T-helper 2 cell treated with Interferon-gamma antibody and Interleukin-4, amounts not matched to agents 5 μg/mL and 100 μg/mL, for 36 hours (primary cell): ENCODE measurements around the gene RHOG.
A peak's percentile ranks its signal among the peaks of the same experiment; 100 is the strongest.
"Not testable (repeated sequence)": the region's sequence is repeated elsewhere in the genome, so short reads cannot be mapped to it uniquely, and the experiment has no call there.

Experiments used
- DNase-seq: peaks from one replicate; pipeline ENCODE4 v3.0.0; 2021; ENCODE audit warnings: low spot score
- H3K27ac Mint-ChIP-seq: one replicate; pipeline ENCODE4 v1.8.0; 2021; ENCODE audit warnings: mild to moderate bottlenecking, mixed read lengths
- H3K27me3 Mint-ChIP-seq: one replicate; pipeline ENCODE4 v1.8.0; 2021; ENCODE audit warnings: low read depth, mixed read lengths
- H3K36me3 Mint-ChIP-seq: one replicate; pipeline ENCODE4 v1.8.0; 2021; ENCODE audit warnings: low read depth, mixed read lengths
- H3K4me1 Mint-ChIP-seq: one replicate; pipeline ENCODE4 v1.8.0; 2021; ENCODE audit warnings: low read depth, mixed read lengths
- H3K4me3 Mint-ChIP-seq: one replicate; pipeline ENCODE4 v1.8.0; 2022; ENCODE audit warnings: mild to moderate bottlenecking, moderate library complexity, mixed read lengths
- H3K9me3 Mint-ChIP-seq: one replicate; pipeline ENCODE4 v1.8.0; 2021; ENCODE audit warnings: mixed read lengths

RHOG gene

DNA sequence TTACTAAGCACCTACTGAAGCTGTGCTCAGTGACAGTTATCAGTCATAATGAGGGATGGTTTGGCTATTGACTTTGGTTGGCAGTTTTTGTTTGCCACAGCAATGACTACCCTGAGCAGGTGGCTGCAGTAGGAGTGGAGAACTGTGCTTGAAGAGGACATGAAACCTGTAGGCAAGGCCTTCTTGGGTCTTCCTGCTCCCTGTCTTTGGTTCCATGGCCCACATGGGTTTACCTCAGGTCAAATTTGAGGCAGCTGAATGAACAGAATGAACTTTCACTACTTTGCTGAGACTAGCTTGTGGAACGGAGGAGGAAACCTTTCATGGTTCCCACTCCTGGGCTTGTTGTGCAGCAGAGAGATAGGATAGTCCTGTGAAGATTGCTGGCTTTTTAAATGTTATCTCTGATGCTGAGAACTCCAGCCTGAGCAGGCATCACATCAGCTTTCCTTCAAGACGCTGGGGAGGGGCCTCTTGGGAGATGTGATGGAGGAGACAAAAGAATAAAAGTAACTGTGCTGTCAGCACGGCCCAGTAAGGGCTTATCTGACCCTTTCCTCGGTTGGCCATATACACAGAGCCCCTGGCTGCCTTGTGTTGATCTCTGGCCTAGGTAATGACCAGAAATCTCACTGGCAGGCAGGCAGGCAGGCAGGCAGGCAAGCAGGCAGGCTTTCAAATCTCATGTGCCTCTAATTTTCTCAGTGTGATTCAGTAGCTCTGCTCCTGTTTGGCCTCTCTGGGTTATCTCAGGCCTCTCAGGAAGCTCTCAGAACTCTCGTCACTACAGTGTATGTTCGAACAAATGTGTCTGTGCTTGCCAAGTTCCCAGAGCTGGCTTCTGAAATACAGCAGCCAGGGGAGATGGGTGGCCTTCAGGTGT is 26.7 kb upstream of the RHOG start:
- Mint-ChIP-seq H3K4me3 (peak overlapping the region; percentile 39), H3K9me3 (no peaks in the 10 kb centered on the region), H3K27ac (peak overlapping the region; percentile 47), H3K4me1 (peaks cover 69% of the 10 kb centered on the region), H3K27me3 (no peaks in the 10 kb centered on the region), H3K36me3 (peaks cover 21% of the 10 kb centered on the region)
- DNase-seq: peak; percentile 40

DNA sequence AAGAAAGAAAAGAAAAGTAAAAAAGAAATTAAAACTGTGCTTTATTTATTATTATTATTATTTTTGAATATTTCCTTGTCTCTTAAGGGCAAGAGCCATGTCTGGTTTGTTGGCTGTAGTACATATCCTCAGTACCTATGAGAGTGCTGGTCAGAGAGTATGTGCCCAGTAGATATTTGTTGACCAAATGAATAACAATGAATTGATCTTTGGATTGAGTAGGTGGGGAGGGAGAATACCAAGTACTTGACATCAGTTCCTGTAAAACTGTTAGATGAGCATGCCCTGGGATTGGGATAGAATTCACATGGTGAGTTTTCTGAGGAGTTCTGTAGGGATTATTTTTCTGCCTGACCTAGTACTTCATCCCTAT is 26.1 kb upstream of the RHOG start:
- no peaks in the 10 kb centered on the region for H3K27me3 Mint-ChIP-seq
- peak overlapping the region; percentile 39 for H3K4me3 Mint-ChIP-seq
- H3K4me1 Mint-ChIP-seq: peaks cover 70% of the 10 kb centered on the region
- H3K27ac Mint-ChIP-seq: peak overlapping the region; percentile 47
- peaks cover 21% of the 10 kb centered on the region for H3K36me3 Mint-ChIP-seq
- no peak for DNase-seq
- H3K9me3 Mint-ChIP-seq: no peaks in the 10 kb centered on the region

DNA sequence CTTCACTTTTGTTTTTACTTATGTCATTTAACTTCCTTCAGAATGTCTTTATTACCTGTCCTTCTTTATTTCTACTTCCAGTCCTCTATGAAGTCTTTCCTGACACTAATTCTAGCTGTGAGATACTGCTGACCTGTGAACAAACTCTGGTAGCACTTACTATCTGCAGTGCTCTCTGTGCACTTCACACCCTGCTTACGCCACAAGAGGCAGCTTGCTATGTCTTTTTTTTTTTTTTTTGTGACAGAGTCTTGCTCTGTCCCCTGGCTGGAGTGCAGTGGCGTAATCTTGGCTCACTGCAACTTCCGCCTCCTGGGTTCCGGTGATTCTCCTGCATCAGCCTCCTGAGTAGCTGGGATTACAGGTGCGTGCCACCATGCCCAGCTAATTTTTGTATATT is 25.4 kb upstream of the RHOG start:
- H3K4me3 Mint-ChIP-seq: peak overlapping the region; percentile 28
- H3K27me3 Mint-ChIP-seq: no peaks in the 10 kb centered on the region
- no peak for DNase-seq
- H3K36me3 Mint-ChIP-seq: peaks cover 19% of the 10 kb centered on the region
- H3K27ac Mint-ChIP-seq: peak overlapping the region; percentile 47
- no peaks in the 10 kb centered on the region for H3K9me3 Mint-ChIP-seq
- H3K4me1 Mint-ChIP-seq: peaks cover 69% of the 10 kb centered on the region

DNA sequence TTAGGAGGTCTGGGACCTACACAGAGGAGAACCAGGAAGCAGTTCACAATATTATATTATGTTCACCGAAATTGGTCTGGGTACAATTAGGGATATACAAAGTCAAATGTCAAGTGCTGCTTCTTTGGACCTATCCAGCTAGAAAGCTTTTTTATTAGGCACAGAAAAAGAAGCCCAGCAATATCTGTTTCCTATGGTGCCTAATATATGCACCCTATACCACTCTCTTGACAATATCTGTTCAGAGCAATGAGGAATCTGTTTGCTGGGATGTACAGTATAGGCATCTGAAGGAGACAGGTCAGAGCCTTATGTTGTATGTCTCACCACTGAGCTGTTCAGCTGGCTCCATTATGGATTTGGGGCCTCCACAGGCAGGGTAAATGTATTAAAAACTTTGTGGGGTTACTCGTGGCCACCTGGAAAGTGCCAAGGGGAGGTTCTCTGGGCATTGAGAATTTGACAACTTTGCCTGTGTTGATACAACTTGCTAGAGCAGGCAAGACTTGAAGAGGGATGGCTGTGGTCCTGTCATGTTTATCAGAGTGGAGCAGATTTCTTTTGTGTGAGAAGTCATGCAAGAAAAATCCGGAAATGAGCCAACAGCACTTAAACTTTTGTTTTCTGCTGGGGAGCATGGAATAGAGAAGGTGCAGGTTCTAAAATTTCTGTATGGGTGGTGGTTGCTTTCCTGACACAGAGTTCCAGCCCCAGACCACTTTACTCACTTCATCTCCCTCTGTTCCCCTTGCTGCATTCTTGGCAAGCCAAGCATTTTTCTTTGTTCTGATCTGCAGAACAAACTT is 24.8 kb upstream of the RHOG start:
- Mint-ChIP-seq H3K4me1 (peaks cover 70% of the 10 kb centered on the region), H3K27me3 (no peaks in the 10 kb centered on the region), H3K9me3 (no peaks in the 10 kb centered on the region), H3K36me3 (peaks cover 20% of the 10 kb centered on the region), H3K4me3 (peak overlapping the region; percentile 28), H3K27ac (peak overlapping the region; percentile 47)
- DNase-seq: no peak

DNA sequence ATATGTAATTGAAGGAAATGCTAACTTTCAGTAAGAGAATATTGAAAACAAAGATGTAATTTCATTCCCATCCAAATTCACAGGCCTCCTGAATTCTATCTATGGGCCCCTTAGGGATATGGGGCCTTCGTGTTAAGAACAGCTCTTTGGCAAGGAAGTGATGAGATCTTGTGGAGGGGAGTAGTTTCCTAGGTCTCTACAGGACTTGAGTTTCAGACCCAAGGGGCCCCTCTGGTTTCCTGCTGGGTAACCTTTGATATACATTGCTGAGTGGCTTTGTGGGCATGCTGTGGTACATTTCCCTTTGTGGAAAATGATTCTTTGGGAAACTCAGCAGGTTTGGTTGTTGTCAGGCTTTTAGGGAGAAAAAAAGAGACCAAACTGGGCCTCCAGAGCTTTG is 20.9 kb upstream of the RHOG start:
- peaks cover 27% of the 10 kb centered on the region for H3K36me3 Mint-ChIP-seq
- no peaks in the 10 kb centered on the region for H3K27me3 Mint-ChIP-seq
- peak overlapping the region; percentile 80 for H3K27ac Mint-ChIP-seq
- peak overlapping the region; percentile 83 for H3K4me3 Mint-ChIP-seq
- H3K4me1 Mint-ChIP-seq: peaks cover 74% of the 10 kb centered on the region
- peak; percentile 36 for DNase-seq
- no peaks in the 10 kb centered on the region for H3K9me3 Mint-ChIP-seq

DNA sequence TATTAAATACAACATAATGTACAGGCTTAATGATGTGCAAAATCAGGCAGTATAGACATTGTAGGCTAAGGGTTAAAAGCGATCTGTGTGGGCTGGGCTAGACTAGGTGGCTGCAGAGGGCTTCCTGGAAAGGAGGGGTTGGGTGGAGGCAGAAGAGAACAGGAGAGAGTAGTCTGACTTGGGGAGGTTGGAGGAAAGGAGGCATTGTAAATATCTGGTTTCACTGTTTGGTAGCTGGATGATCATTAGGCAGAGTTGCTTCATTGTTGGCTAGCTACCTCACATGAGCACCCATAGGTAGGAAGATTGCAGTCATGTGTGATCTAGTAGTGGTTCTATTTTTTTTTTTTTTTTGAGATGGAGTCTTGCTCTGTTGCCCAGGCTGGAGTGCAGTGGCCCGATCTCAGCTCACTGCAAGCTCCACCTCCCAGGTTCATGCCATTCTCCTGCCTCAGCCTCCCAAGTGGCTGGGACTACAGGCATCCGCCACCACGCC is 20.2 kb upstream of the RHOG start:
- not testable (repeated sequence) for H3K9me3 Mint-ChIP-seq, H3K27me3 Mint-ChIP-seq
- Mint-ChIP-seq H3K36me3 (peaks cover 28% of the 10 kb centered on the region), H3K4me3 (peak overlapping the region; percentile 83), H3K27ac (peak overlapping the region; percentile 87), H3K4me1 (peaks cover 69% of the 10 kb centered on the region)
- DNase-seq: peak; percentile 48

DNA sequence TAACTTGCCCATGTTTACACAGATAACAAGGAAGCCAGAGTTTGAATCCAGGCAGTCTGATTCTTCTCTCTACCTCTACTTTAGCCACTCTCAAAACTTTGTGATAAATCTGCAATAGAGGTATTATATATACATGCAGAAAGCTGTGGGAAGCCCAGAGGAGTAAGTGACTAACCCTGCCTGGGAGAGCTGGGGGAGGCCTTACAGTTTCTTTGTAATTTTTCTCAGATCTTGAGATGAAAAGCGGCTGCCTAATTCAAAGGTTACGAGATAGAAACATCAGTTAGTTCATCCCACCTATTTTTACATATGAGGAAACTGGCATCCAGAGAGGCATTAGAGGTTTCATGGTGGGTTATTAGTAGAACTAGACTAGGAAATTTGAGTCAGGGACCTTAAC is 19.6 kb upstream of the RHOG start:
- Mint-ChIP-seq H3K4me1 (peaks cover 64% of the 10 kb centered on the region), H3K36me3 (peaks cover 28% of the 10 kb centered on the region), H3K27ac (peak overlapping the region; percentile 69), H3K27me3 (no peaks in the 10 kb centered on the region), H3K4me3 (peak overlapping the region; percentile 83), H3K9me3 (no peaks in the 10 kb centered on the region)
- DNase-seq: peak; percentile 62

DNA sequence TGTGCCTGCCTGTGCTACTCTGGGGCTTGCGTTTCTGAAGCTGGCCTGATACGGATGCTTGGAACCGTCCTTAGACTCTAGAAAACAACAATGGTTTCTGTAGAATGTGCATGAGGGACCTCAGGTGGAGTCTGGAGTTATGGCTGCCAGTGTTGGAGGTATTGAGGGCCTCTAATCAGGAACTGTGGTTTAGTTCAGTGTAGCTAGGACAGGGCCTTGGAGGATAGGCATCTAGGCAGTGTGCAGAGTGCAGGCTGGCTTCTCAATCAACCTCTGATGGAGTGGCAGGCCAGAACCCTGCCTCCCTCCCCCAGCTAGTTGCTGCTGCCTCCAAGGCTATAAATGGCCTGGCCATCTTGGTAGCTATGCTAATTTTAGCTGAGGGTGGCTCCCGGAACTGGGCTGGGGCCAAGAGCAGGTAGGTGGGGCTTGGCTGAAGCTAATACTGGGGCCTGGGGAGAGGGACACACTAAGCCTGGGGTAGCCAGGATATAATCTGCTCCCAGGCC is 18.7 kb upstream of the RHOG start:
- H3K4me3 Mint-ChIP-seq: peak overlapping the region; percentile 83
- H3K9me3 Mint-ChIP-seq: no peaks in the 10 kb centered on the region
- H3K36me3 Mint-ChIP-seq: peaks cover 27% of the 10 kb centered on the region
- no peaks in the 10 kb centered on the region for H3K27me3 Mint-ChIP-seq
- peak; percentile 36 for DNase-seq
- H3K4me1 Mint-ChIP-seq: peaks cover 58% of the 10 kb centered on the region
- H3K27ac Mint-ChIP-seq: peak overlapping the region; percentile 69

DNA sequence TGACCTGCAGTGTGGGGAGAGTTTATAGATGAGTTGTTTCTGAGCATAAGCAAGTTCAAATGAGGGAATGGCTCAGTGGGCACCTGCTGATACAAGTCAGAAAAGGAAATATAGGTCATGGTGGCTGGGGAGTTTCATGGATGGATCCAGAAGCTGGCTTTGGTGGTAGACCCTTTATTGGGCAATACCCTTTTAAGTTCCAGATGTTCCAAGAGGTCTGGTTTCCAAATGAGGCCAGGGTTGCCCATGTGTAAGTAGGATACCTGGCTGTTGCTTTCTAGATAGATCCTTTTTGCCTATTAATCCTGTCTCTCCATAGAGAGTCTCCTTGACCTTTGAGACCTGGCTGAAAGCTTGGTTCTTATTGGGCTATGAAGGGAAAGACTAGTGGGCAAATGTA is 16.9 kb upstream of the RHOG start:
- Mint-ChIP-seq H3K4me3 (peak overlapping the region; percentile 83), H3K9me3 (no peaks in the 10 kb centered on the region), H3K27ac (peak overlapping the region; percentile 70), H3K4me1 (peaks cover 66% of the 10 kb centered on the region), H3K36me3 (peaks cover 19% of the 10 kb centered on the region), H3K27me3 (no peaks in the 10 kb centered on the region)
- no peak for DNase-seq

DNA sequence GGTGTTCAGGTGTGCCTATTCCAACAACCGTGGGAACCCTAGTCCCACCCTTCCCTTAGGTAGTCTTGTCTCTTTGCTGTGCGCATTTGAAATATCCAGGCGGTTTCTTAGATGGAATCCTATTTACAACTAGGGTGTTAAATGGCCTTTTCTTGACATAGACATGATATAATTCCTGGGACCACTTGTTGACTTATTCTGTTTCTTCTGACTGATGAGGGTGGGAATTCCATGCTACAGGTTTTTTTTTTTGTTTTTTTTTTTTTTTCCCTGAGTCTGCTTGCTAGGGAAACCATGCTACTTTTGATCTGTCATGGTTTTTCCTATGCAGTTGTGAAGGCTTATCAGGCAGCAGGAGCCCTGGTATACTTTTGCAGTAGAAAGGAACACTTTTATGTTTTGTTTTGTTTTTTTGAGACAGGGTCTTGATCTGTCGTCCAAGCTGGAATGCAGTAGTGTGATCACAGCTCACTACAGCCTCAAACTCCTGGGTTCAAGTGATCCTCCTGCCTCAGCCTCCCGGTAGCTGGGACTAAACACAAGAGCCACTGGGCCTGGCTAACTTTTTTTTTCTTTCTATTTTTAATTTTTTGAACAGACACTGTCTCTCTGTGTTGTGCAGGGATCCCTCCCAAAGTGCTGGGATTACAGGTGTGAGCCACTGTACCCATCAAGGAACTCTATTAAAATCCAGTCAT is 16.2 kb upstream of the RHOG start:
- no peaks in the 10 kb centered on the region for H3K27me3 Mint-ChIP-seq
- H3K9me3 Mint-ChIP-seq: no peaks in the 10 kb centered on the region
- no peak for DNase-seq
- H3K27ac Mint-ChIP-seq: peak overlapping the region; percentile 94
- peak overlapping the region; percentile 83 for H3K4me3 Mint-ChIP-seq
- H3K36me3 Mint-ChIP-seq: peaks cover 19% of the 10 kb centered on the region
- peaks cover 66% of the 10 kb centered on the region for H3K4me1 Mint-ChIP-seq

DNA sequence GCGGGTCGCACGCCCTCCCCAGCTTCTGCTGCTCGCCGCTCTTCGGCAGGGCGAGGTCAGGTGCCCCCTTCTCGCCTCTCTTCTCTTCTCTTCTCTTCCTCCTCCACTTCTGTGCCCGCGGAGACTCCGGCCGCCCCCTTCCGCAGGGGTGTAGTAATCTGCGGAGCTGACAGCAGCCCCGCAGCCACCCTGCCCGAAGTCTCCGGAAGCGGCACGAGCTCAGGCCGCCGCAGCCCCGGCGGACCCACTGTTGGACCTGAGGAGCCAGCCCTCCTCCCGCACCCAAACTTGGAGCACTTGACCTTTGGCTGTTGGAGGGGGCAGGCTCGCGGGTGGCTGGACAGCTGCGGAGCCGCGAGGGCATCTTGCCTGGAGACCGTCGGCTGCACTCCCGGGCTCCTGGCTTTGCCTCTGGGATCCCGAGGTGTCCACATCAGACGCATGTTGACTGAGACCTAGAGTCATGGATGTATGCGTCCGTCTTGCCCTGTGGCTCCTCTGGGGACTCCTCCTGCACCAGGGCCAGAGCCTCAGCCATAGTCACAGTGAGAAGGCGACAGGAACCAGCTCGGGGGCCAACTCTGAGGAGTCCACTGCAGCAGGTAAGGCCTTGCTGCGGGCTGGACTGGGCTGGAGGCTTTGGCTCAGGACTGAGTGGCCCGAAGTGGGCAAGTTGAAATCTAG is 15.2 kb upstream of the RHOG start:
- Mint-ChIP-seq H3K9me3 (no peaks in the 10 kb centered on the region), H3K36me3 (peaks cover 16% of the 10 kb centered on the region), H3K27me3 (no peaks in the 10 kb centered on the region), H3K4me3 (peak overlapping the region; percentile 83), H3K27ac (peak overlapping the region; percentile 94), H3K4me1 (peaks cover 59% of the 10 kb centered on the region)
- DNase-seq: peak; percentile 48

DNA sequence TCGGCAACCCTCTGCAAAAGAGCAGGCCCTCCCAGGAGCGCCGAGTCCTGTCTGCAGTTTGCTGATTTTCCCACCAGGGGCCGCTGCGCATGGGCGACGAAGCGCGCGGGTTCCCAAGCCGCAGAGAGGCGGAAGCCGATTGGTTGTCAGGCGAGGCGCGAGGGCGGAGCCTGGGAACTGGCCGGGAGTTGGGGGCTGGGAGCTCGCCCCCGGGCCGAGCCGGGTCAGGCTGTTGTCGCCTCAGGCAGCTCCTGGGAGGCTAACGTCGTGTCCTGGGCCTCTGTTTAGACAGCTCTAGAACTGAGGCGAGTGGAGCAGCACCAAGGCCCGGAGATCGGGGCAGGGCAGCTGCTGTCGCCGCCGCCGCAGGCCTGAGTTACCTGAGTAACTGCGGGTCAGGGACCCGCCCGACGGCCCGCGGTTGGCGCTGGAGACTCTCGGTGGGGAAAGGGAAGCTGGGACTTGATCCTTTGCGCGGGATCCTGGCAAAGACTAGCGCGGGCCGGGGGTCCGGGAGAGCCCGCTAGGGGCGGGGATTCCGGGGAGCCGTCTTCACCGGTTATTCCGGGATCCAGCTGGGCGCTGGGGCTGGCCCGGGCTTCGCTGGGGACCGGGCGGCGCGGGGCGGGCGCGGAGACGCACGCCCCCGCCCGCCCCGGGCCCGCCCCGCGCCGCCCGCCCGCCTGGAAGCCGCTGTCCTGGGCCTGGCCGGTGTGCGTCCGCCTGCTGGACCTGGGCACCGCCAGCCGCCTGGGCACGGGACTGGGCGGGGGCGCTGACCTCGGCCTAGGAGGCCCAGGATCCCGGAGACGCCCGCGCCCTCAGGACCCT is 14.4 kb upstream of the RHOG start, which contains the start of gene STIM1:
Gene STIM1, plus strand, starts transcription at position 688 of the 831 bp plus-strand sequence. CDS start 607 bp downstream, outside the sequence.
- Mint-ChIP-seq H3K9me3 (no peaks in the 10 kb centered on the region), H3K27me3 (no peaks in the 10 kb centered on the region), H3K27ac (peak within 1 kb of the TSS; percentile 99), H3K36me3 (peaks cover 15% of the 10 kb centered on the region), H3K4me1 (peaks cover 52% of the 10 kb centered on the region), H3K4me3 (peak within 1 kb of the TSS; percentile 97)
- DNase-seq: peak; percentile 99
